HG03066 (cell line): Measurements from ENCODE around the gene SSC5D.
A peak's percentile ranks its signal among the peaks of the same experiment; 100 is the strongest.

Experiments used
- ATAC-seq: cut with Tn5 transposase; IDR thresholded peaks from one replicate; pipeline ENCODE4 v1.9.1; 2021; ENCODE audit warnings: low read depth; ENCODE audit not compliant: unreplicated experiment

Gene SSC5D

DNA sequence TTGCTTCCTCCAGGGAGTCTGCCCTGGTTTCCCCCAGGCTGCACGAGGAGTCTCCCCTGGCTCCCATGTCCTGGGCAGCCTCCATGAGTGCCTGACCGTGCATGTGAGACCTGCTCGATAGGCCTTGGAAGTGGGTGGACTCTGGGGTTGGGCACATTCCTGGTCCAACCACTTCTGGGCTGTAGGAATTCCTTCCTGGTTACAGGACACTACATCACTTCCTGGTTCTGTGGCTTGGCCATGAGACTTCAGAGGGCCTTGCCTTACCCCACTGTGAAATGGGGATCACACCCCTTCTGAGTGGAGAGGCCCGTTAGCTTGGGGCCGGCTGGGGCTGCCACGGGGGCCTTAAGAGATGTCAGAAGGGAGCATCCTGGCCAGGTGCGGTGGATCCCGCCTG is 15.8 kb upstream of the SSC5D start:
- no peak for ATAC-seq

DNA sequence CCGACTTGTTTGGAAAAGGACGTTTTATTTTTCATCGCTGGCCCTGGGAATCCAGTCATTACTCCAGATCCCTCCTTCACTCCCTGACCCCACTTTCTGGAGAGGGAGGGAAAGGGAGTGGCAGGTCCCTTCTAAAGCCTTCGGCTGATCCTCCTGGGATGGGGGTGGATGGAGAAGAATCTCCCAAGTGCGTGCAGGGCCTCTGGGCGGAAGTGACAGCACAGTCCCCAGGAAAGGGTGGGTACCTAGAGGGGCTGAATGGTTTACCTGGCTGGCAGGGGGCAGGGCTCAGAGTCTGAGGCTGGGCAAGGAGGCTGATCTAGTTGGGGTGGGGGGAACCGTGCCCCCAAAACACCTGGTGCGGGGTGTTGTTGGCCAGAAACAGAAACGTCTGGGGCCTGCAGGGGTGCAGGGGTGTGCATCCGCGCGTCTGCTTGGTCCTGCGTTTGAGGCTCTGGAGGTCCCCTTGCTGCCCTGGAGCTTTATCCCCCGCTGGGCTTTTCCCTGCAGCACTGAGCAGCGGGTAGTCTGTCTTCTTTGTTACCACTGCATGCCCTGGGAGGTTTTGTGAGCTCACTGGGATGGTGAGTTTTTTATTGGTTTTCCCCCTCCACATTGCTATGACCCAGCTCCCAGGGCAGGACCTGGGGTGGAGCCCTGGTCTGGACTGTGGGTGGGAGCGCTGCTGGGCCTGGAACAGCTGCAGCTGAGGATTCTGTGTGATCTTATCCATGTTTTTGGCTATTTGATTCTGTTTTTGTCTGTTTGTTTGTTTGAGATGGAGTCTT is 14.8 kb upstream of the SSC5D start:
- no peak for ATAC-seq

DNA sequence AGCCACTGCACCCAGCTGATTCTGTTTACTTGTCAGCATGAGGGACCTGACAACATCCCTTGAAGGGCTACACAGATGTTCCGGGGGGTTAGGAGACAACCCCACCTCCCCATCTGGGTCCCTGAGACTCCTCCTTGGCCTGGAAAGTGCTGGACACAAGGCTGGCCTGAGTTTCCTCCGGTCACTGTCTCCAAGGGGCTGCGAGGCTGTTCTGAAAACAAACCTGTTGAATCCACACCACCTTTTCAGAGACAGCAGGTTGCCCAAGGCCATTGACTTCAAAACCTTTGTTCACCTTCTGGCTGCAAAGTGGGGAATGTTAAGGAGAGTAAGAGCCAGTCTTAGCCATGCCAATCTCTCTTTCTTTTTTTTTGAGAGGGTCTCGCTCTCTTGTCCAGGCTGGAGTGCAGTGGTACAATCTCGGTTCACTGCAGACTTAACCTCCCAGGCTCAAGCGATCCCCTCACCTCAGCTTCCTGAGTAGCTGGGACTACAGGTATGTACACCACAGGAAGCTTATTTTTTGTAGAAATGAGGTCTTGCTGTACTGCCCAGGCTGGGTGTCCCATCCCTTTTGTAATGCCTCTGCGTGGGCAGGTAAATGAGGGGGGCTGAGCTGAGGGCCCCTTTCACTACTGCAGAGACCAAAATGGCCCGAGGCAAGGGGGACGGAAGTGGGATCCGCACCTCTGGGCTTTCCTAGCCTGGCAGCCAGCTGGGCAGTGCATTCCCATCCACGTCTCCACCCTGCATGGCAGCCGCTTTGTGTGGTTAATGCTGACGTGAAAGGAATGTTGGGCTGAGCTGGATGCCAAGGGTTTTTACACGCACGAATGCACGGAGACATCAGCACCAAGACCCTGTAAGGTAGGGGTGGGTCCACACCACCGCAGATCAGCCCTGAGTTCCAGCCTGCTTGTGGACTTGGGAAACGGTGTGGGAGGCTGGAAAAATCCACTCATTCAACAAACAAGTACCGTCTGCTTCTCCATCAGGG is 13.7 kb upstream of the SSC5D start:
- ATAC-seq: no peak

DNA sequence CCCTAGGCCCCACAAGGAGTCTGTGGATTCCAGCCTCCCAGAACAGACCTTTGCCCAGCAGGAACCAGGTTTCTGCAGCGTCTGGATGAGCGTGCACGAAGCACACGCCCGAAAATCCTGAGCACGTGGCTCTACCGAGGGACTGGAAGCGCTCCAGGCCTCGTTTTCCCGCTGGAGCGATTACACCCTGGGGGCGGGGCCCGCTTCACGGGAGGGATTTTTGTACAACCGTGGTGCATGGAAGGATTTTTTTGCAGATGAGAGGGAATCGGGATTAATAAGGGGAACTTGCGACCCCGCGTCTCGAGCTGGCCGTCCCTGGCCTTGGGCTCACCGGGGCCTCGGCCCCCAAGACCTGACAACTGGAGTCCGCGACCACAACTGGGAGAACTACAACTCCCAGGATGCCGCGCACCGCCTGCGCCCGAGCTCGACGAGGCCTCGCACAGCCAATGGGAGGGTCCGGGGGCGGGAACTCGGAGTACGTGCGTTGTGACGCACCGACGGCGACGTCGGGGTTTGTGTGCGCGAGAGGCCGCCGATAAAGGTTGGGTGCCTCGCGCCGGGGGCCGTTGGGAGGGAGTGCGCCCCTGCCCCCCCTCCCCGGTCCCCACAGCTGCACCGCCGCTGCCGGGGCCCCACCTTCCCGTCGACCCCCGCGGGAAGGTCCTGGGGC is 12.0 kb upstream of the SSC5D start, which contains the start of gene ZNF628:
Gene ZNF628, plus strand, starts transcription at position 518 of the 676 bp plus-strand sequence. CDS start 3,294 bp downstream, outside the sequence.
- ATAC-seq: peak; percentile 77

DNA sequence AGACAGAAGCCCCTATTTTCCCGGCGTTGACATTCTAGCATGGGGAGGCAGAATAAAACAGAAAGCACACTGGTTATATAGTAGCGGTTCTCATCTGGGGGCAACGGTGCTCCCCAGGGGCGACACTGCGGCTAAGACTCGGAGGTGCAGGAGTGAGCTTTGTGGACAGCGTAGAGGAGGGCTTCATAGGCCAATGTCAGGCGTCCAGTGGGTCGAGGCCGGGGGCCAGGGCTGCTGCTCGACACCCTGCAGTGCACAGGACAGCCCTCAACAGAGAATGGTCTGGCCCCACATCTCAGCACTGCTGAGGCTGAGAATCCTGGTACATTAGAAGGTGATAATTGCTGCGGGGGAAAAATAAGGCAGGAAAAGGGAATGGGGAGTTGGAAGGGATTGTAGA is 10.3 kb upstream of the SSC5D start:
- ATAC-seq: no peak

DNA sequence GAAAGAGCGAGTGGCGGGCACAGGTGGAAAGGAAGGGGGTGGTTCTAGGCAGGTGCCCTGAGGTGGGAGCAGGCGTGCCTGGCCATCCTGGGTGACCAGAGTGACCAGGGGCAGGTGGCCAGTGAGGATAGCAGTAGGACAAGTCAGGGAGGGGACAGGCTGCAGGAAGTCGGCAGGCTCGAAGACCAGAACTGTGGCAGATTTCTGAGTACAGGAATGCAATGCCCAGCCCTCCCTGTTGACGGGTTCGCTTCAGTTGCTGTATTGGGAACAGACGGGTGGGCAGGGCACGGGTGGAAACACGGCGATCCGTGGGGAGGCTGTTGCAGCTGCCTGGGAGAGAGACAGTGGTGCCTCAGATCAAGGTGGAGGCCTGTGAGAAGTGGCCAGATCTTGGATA is 9.9 kb upstream of the SSC5D start:
- no peak for ATAC-seq

DNA sequence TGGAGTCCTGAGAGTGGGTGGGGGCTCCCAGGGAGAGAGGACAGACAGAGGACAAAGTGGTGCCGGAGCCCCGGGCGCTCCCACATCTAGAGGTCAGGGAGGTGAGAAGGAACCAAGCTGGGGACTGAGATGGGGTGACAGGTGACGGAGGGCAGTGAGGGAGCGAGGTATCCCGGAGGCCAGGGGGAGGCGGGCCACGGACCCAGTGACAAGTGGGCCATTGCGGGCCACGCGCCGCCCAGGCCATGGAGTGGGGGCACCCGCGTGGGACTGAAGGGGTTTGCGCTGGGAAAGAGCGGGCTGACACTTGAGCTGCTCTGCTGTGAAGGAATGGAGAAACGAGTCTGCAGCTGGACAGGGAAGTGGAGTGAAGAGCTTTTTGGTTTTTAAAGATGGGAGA is 9.2 kb upstream of the SSC5D start:
- no peak for ATAC-seq

DNA sequence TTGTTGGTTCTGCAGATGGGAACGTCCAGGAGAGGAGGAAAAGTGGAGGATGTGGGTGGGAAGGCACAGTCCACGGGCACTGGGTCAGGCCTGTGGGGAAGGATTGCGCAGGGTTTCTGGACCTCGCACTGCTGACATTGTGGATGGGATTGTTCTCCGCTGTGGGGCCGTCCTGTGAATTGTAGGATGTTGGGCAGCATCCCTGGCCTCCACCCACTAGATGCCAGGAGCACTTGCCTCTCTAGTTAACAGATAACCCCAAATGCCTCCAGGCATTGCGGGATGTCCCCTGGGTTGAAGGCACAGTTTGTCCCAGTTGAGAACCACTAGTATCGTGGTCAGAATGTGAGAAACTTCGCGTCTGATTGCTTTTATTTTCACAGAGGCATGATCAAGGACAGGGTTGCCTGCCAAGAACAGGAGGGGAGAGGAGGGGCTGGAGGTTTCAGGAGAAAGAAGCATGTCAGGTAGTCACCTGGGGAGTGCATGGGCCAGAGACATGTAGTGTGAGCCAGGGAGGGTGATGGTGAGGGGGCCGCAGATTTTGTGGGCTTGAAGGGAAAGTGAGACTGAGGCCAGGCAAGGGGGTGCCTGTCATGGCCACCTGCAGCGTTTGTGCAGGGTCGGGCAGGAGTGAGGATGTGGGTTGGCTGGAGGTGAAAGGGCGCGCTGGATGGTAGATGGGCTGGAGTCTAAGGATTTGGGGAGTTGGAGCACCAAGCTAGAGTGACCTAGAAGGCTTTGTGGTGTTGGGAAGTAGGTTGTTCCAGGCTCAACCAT is 8.6 kb upstream of the SSC5D start:
- no peak for ATAC-seq

DNA sequence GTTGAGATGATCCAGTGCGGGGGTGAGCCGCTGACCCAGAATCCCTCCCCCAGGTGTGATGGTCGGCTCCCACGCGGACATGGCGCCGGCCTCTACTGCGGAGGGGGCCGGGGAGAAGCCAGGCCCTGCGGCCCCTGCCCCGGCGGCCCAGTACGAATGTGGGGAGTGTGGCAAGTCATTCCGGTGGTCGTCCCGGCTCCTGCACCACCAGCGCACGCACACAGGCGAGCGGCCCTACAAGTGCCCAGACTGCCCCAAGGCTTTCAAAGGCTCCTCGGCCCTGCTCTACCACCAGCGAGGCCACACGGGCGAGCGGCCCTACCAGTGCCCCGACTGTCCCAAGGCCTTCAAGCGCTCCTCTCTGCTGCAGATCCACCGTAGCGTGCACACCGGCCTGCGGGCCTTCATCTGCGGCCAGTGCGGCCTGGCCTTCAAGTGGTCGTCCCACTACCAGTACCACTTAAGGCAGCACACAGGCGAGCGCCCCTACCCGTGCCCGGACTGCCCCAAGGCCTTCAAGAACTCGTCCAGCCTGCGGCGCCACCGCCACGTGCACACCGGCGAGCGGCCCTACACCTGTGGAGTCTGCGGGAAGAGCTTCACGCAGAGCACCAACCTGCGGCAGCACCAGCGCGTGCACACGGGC is 7.0 kb upstream of the SSC5D start:
- no peak for ATAC-seq

DNA sequence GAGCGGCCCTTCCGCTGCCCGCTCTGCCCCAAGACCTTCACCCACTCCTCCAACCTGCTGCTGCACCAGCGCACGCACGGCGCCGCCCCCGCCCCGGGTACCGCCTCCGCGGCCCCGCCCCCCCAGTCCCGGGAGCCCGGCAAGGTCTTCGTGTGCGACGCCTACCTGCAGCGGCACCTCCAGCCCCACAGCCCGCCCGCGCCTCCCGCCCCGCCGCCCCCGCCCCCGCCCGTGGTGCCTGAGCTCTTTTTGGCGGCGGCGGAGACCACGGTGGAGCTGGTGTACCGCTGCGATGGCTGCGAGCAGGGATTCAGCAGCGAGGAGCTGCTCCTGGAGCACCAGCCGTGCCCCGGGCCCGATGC is 6.5 kb upstream of the SSC5D start:
- no peak for ATAC-seq

DNA sequence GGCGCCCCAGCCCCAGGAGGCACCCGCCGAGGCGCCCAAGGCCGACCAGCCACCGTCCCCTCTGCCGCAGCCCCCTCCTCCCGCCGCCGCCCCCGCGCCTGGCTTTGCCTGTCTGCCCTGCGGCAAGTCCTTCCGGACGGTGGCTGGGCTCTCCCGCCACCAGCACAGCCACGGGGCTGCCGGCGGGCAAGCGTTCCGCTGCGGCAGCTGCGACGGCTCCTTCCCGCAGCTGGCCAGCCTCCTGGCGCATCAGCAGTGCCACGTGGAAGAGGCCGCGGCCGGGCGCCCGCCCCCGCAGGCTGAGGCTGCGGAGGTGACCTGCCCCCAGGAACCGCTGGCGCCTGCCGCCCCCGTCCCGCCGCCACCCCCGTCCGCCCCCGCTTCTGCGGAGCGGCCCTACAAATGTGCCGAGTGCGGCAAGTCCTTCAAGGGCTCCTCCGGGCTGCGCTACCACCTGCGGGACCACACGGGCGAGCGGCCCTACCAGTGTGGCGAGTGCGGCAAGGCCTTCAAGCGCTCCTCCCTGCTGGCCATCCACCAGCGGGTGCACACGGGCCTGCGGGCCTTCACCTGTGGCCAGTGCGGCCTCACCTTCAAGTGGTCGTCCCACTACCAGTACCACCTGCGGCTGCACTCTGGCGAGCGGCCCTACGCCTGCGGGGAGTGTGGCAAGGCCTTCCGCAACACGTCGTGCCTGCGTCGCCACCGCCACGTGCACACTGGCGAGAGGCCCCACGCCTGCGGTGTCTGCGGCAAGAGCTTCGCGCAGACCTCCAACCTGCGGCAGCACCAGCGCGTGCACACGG is 5.9 kb upstream of the SSC5D start:
- ATAC-seq: no peak

DNA sequence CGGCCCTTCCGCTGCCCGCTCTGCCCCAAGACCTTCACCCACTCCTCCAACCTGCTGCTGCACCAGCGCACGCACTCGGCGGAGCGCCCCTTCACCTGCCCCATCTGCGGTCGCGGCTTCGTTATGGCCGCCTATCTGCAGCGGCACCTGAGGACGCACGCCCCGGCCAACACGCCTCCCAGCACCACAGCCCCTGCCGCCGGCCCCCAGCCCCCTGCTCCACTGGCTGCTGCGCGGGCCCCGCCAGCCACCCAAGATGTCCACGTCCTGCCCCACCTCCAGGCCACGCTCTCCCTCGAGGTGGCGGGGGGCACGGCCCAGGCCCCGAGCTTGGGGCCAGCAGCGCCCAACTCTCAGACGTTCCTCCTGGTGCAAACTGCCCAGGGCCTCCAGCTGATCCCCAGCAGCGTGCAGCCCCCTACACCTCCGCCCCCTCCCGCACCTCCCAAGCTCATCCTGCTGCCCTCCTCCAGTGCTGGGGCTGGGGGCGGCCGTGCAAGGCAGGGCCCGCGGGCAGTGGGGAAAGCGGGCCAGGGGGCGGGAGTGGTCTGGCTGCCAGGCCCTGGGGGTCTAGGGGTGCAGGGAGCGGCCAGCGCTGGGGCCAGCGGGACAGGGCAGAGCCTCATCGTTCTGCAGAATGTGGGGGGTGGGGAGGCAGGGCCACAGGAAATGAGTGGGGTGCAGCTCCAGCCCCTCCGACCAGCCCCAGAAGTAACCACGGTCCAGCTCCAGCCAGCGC is 5.1 kb upstream of the SSC5D start:
- no peak for ATAC-seq

DNA sequence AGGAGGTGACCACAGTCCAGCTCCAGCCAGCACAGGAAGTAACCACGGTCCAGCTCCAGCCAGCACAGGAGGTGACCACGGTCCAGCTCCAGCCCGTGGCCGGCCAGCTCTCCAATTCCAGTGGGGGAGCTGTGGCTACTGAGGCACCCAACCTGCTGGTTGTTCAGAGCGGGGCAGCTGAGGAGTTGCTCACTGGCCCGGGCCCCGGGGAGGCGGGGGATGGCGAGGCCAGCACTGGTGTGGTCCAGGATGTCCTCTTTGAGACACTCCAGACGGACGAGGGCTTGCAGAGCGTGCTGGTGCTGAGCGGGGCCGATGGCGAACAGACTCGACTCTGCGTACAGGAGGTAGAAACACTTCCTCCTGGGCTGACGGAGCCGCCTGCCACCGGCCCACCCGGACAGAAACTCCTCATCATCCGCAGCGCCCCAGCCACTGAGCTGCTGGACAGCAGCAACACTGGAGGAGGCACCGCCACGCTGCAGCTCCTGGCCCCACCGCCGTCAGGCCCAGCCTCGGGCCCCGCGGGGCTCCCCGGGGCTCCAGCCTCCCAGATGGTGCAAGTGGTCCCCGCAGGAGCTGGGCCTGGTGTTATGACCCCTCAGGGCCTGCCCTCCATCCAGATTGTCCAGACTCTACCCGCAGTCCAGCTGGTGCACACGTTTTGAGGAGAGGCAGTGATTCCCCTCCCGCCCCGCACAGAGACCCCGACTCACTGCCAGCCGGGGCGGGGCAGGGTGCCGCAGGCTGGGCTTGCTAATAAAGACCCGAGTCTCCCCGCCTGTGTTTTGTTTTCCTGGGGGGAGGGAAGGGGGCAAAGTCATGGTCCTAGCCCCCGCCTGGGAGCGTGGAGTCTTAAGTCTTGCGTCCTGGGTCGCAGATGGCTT is 4.3 kb upstream of the SSC5D start:
- no peak for ATAC-seq

DNA sequence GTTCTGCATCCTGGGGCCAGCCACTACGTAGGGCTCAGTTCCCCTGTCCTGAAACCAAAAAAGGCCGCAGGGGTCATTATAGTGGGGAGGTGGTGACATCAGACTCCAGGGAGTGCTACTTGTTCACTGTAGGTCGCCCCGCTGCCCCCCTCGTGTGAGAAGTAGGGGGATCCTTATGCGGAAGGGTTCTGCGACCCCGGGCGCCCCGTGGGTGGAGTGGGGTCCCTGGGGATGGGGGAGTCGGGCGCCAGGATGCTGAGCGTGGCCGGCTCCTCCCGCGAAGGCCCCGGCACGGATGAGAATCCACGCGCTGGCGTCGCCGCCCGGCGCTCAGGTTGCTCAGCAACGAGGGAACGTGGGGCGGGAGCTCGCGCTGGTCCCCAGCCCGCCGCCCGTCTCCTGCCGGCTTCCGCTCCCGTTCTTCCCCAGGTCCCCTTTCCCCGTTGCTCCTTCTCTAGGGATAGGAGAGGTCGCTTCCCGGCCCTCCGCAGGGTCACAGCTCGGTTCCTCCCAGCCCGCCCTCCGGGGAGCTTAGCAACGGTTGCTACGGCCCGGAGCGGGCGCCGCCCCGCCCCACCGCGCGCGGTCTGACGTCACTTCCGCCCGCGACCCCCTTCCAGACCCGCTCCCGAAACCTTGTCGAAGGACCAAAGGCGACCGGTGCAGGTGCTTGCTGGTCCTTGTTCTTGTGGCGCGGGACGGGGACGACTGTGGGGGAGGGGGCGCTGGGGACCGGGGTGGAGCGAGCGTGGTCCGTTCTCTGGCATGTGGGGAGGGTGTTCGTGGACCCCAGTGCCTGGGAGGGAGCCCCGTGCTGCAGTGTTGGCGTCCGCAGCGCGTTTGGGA is 3.4 kb upstream of the SSC5D start, which contains the start of gene NAT14:
Gene NAT14, plus strand, starts transcription at position 596 of the 846 bp plus-strand sequence. CDS start 521 bp downstream, outside the sequence.
- ATAC-seq: peak; percentile 50

DNA sequence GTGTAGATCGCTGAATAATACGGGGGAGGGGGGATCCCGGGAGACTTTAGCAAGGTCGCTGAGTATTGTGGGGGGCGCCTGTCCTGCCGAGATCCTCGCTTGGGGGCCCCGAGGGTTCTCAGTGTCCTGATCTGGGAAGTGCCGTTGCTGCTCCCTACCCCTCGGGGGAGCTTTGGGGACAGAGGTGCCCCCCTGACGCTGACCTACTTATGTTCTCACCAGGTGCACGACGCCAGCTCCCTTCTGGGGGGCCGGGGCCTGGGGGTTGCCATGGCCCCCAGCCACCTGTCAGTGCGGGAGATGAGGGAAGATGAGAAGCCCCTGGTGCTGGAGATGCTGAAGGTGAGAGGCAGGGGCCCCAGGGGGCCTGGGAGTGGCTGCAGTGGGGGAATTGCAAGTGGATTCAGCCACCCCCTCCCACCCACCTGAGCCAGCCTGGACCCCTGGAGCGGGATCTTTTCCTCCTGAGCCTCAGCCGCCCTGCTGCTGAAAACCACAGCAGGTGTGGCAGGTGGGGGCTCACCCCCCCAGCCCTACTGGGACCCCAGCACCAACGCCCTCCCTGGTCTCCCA is 2.7 kb upstream of the SSC5D start:
- no peak for ATAC-seq
